Activated T-helper 17 cell treated with anti-CD3 and anti-CD28 coated beads, Interleukin-2, amount 50 U/mL, for 72 hours (primary cell): Measurements from ENCODE around the gene RBMS3. TPM values are rescaled to one million over a fixed set of nuclear protein-coding genes. Genes with fewer than 3 reads are reported as not detected.
"Not testable (repeated sequence)": the region's sequence is repeated elsewhere in the genome, so short reads cannot be mapped to it uniquely, and the experiment has no call there.

Experiments
- ATAC-seq: fragments of 150-1000 bp; cut with Tn5 transposase; replicated peaks from 2 replicates; pipeline ENCODE4 v1.10.0; 2021; ENCODE audit warnings: mild to moderate bottlenecking, moderate library complexity
- H3K27ac Mint-ChIP-seq: one replicate; pipeline ENCODE4 v1.8.0; 2022; ENCODE audit warnings: mixed read lengths
- H3K27me3 Mint-ChIP-seq: one replicate; pipeline ENCODE4 v1.8.0; 2022; ENCODE audit warnings: mixed read lengths
- H3K36me3 Mint-ChIP-seq: one replicate; pipeline ENCODE4 v1.8.0; 2022; ENCODE audit warnings: low read depth, mild to moderate bottlenecking, mixed read lengths
- H3K4me1 Mint-ChIP-seq: one replicate; pipeline ENCODE4 v1.8.0; 2022; ENCODE audit warnings: mixed read lengths
- H3K4me3 Mint-ChIP-seq: one replicate; pipeline ENCODE4 v1.8.0; 2022; ENCODE audit warnings: mild to moderate bottlenecking, mixed read lengths
- H3K9me3 Mint-ChIP-seq: one replicate; pipeline ENCODE4 v1.8.0; 2022; ENCODE audit warnings: mixed read lengths
- total RNA-seq, 2 donors: library from RNA; stranded (reverse); gene quantifications; one replicate each; pipeline ENCODE4 v1.2.3, GENCODE V29; 2022

The RBMS3 gene
- total RNA-seq, 2 donors from 2014 or later: 0.37 to 5.8 TPM

GRCh38 chr3:30012941-30013543, 732.2 kb downstream of the RBMS3 start:
- Mint-ChIP-seq H3K4me1 (no peaks in the 10 kb centered on the region), H3K9me3 (no peaks in the 10 kb centered on the region), H3K27me3 (peaks cover 7% of the 10 kb centered on the region), H3K4me3 (no peak overlapping the region), H3K36me3 (no peaks in the 10 kb centered on the region), H3K27ac (no peak overlapping the region)
- ATAC-seq: no peak

DNA sequence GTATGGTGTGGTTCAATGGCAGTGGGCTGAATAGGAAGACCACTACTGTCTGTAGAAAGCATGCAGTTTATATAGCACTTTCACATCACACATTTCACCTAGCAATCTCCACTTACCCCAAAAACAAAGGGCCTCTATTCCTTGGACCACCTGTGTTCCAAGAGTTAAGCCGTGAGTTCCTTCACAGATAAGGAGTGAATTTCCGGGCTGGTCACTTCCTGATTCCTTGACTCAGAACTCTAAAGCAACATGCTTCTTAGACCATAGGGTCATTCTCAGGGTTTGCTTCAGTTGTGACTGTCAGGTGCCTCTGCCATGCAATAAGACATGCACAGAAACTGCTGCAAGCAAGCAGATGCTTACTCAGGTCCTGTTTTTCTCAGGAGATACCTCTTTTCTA, 737.0 kb downstream of the RBMS3 start:
- no peak overlapping the region for H3K4me3 Mint-ChIP-seq
- no peaks in the 10 kb centered on the region for H3K9me3 Mint-ChIP-seq
- no peak overlapping the region for H3K27ac Mint-ChIP-seq
- no peaks in the 10 kb centered on the region for H3K4me1 Mint-ChIP-seq
- H3K27me3 Mint-ChIP-seq: peaks cover 19% of the 10 kb centered on the region
- no peaks in the 10 kb centered on the region for H3K36me3 Mint-ChIP-seq
- no peak for ATAC-seq

DNA sequence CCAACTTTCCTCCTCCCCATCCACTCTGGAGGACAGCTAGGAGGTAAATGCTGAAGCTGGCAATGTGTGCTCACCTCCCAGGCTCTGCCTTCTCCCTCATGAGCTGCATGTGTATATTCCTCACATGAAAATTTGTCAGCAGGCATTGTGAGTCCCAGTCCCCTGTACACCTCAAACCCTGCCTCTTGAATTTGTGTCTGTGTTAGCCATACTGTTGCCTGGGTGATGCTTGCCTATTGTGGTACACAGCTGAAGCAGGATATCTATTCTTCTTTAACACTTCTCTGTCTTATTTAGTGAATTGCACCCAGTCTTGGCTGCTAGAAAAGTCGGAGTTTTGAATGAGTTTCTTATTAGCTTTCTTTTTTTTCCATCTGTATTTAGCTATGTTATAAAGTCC, 739.5 kb downstream of the RBMS3 start:
- no peak for ATAC-seq
- no peaks in the 10 kb centered on the region for H3K9me3 Mint-ChIP-seq
- H3K4me1 Mint-ChIP-seq: no peaks in the 10 kb centered on the region
- peaks cover 20% of the 10 kb centered on the region for H3K27me3 Mint-ChIP-seq
- H3K4me3 Mint-ChIP-seq: no peak overlapping the region
- no peak overlapping the region for H3K27ac Mint-ChIP-seq
- H3K36me3 Mint-ChIP-seq: no peaks in the 10 kb centered on the region

DNA sequence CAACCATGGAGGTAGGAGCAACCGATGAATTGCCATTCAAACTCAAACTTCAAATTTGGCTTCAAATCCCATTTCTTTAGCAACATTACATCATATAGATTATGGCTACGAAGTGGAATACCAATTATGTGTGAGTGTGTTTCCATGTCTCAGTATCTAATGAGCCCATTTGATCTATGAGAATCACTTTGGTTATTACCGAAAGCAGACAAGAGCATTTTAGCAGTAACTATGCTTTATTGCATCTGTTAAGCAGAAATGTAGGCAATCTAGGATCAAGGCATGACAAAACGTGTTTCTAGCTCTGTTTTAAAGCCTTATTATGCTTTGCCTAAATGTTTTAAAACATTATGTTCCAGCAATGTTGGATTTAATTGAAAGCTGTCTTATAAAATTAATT, 743.6 kb downstream of the RBMS3 start:
- no peak overlapping the region for H3K4me3 Mint-ChIP-seq
- peaks cover 21% of the 10 kb centered on the region for H3K27me3 Mint-ChIP-seq
- H3K9me3 Mint-ChIP-seq: no peaks in the 10 kb centered on the region
- H3K36me3 Mint-ChIP-seq: no peaks in the 10 kb centered on the region
- ATAC-seq: no peak
- H3K27ac Mint-ChIP-seq: no peak overlapping the region
- no peaks in the 10 kb centered on the region for H3K4me1 Mint-ChIP-seq

GRCh38 chr3:30026851-30027250, 746.0 kb downstream of the RBMS3 start:
- Mint-ChIP-seq H3K4me3 (no peak overlapping the region), H3K27me3 (peaks cover 23% of the 10 kb centered on the region), H3K27ac (no peak overlapping the region)

GRCh38 chr3:30034246-30034991, 753.5 kb downstream of the RBMS3 start:
- H3K9me3 Mint-ChIP-seq: peaks cover 5% of the 10 kb centered on the region
- no peak for ATAC-seq
- H3K4me1 Mint-ChIP-seq: no peaks in the 10 kb centered on the region
- H3K27ac Mint-ChIP-seq: no peak overlapping the region
- no peaks in the 10 kb centered on the region for H3K36me3 Mint-ChIP-seq
- peaks cover 14% of the 10 kb centered on the region for H3K27me3 Mint-ChIP-seq
- no peak overlapping the region for H3K4me3 Mint-ChIP-seq

More at GRCh38 chr3:30026851-30027250, 746.0 kb downstream of the RBMS3 start:
- ATAC-seq: no peak
- Mint-ChIP-seq H3K9me3 (no peaks in the 10 kb centered on the region), H3K4me1 (no peaks in the 10 kb centered on the region), H3K36me3 (no peaks in the 10 kb centered on the region)

- Mint-ChIP-seq H3K36me3 (no peaks in the 10 kb centered on the region), H3K9me3 (peaks cover 5% of the 10 kb centered on the region), H3K4me1 (no peaks in the 10 kb centered on the region), H3K27ac (no peak overlapping the region), H3K27me3 (peaks cover 21% of the 10 kb centered on the region), H3K4me3 (no peak overlapping the region)
- ATAC-seq: no peak
These were observed 755.2 kb downstream of the RBMS3 start for GRCh38 chr3:30035935-30036567.

DNA sequence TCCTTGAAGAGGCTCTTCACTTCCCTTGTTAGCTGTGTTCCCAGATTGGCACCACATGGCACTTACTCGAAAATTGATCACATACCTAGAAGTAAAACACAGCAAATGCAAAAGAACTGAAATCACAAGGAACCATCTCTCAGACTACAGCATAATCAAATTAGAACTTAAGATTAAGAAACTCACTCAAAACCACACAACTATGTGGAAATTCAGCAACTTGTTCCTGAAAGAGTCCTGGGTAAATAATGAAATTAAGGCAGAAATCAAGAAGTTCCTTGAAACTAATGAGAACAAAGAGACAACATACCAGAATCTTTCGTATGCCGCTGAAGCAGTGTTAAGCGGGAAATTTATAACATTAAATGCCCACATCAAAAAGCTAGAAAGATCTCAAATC, 759.3 kb downstream of the RBMS3 start:
- no peaks in the 10 kb centered on the region for H3K36me3 Mint-ChIP-seq
- H3K27ac Mint-ChIP-seq: no peak overlapping the region
- no peak overlapping the region for H3K4me3 Mint-ChIP-seq
- H3K9me3 Mint-ChIP-seq: no peaks in the 10 kb centered on the region
- H3K27me3 Mint-ChIP-seq: peaks cover 27% of the 10 kb centered on the region
- H3K4me1 Mint-ChIP-seq: no peaks in the 10 kb centered on the region
- no peak for ATAC-seq

DNA sequence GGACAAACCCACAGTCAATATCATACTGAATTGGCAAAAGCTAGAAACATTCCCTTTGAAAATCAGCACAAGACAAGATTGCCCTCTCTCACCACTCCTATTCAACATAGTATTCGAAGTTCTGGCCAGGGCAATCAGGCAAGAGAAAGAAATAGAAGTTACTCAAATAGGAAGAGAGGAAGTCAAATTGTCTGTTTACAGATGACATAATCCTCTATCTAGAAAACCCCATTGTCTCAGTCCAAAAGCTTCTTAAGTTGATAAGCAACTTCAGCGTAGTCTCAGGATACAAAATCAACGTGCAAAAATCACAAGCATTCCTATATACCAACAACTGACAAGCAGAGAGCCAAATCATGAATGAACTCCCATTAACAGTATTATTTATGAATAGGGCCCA, 760.6 kb downstream of the RBMS3 start:
- peaks cover 27% of the 10 kb centered on the region for H3K27me3 Mint-ChIP-seq
- not testable (repeated sequence) for ATAC-seq, H3K27ac Mint-ChIP-seq, H3K4me1 Mint-ChIP-seq, H3K4me3 Mint-ChIP-seq, H3K36me3 Mint-ChIP-seq, H3K9me3 Mint-ChIP-seq

DNA sequence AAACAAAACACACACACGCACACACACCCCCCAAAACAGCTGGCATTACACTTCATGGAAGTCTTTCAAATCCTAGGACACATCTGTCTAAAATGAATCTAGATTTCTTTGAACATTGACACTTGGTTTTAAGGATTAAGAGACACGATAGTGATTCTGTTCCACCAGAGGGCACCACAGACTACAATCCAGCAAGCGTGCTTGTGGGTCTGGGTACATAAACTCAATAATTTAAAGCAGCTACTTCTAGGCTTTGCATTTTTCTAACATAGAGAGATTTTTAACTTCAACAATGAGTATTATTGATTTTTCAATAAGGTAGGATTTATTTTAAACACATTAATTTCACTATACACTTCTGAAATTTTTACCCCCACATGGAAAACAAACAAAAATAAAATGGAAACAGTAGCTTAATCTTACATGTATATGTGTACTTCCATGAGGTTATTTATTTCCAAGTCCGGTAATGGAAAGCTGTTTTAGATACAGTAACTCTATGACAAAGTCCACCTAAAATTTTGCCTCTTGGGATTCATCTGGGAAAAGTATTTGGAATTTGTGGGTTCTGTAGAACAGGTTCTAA, 761.5 kb downstream of the RBMS3 start:
- Mint-ChIP-seq H3K4me1 (no peaks in the 10 kb centered on the region), H3K27ac (no peak overlapping the region), H3K4me3 (no peak overlapping the region), H3K9me3 (no peaks in the 10 kb centered on the region), H3K27me3 (peaks cover 27% of the 10 kb centered on the region), H3K36me3 (no peaks in the 10 kb centered on the region)
- peak; percentile 48 for ATAC-seq

GRCh38 chr3:30042916-30043555, 762.2 kb downstream of the RBMS3 start:
- Mint-ChIP-seq H3K27me3 (peaks cover 27% of the 10 kb centered on the region), H3K9me3 (no peaks in the 10 kb centered on the region)

GRCh38 chr3:30044515-30044914, 763.6 kb downstream of the RBMS3 start:
- Mint-ChIP-seq H3K9me3 (no peaks in the 10 kb centered on the region), H3K27ac (no peak overlapping the region), H3K36me3 (no peaks in the 10 kb centered on the region), H3K4me3 (no peak overlapping the region), H3K27me3 (peaks cover 31% of the 10 kb centered on the region), H3K4me1 (no peaks in the 10 kb centered on the region)
- no peak for ATAC-seq

More at GRCh38 chr3:30042916-30043555, 762.2 kb downstream of the RBMS3 start:
- Mint-ChIP-seq H3K4me3 (no peak overlapping the region), H3K4me1 (no peaks in the 10 kb centered on the region), H3K36me3 (no peaks in the 10 kb centered on the region), H3K27ac (no peak overlapping the region)
- ATAC-seq: no peak

GRCh38 chr3:30048431-30048830, 767.6 kb downstream of the RBMS3 start:
- Mint-ChIP-seq H3K4me3 (no peak overlapping the region), H3K4me1 (no peaks in the 10 kb centered on the region), H3K27ac (no peak overlapping the region), H3K36me3 (no peaks in the 10 kb centered on the region), H3K27me3 (peaks cover 19% of the 10 kb centered on the region), H3K9me3 (no peaks in the 10 kb centered on the region)
- ATAC-seq: no peak

GRCh38 chr3:30050116-30050515, 769.2 kb downstream of the RBMS3 start:
- ATAC-seq, H3K36me3 Mint-ChIP-seq, H3K4me1 Mint-ChIP-seq, H3K9me3 Mint-ChIP-seq, H3K4me3 Mint-ChIP-seq, H3K27ac Mint-ChIP-seq: not testable (repeated sequence)
- H3K27me3 Mint-ChIP-seq: peaks cover 19% of the 10 kb centered on the region
